Gastrocnemius medialis (tissue), 4 donors: ENCODE data around the gene KRTAP4-8.

Experiments
- POLR2A ChIP-seq, 2 donors: fragments of 450-650 bp; IDR thresholded peaks; one replicate each; pipeline ENCODE4 v1.6.1; 2017; ENCODE audit warnings: antibody characterized with exemption in 2 of 2, mild to moderate bottlenecking in 2 of 2, moderate library complexity in 2 of 2
- TF ChIP-seq, protein P1 (sequence below), 5 experiments: fragments of 450-650 bp in 3 of 5; fragments of 200-600 bp in 2 of 5; sonication (generic) in 2 of 5; IDR thresholded peaks in 4 of 5; conservative IDR thresholded peaks in 1 of 5; 1 replicate in 4 of 5; 2 replicates in 1 of 5; pipeline ENCODE4 v1.5.1; 2016 to 2019; ENCODE audit warnings: antibody characterized with exemption in 5 of 5, mild to moderate bottlenecking in 3 of 5, moderate library complexity in 3 of 5

GRCh38 chr17:41049110-41049509 is 48.8 kb downstream of the KRTAP4-8 start:
- TF ChIP-seq, protein P1, sequence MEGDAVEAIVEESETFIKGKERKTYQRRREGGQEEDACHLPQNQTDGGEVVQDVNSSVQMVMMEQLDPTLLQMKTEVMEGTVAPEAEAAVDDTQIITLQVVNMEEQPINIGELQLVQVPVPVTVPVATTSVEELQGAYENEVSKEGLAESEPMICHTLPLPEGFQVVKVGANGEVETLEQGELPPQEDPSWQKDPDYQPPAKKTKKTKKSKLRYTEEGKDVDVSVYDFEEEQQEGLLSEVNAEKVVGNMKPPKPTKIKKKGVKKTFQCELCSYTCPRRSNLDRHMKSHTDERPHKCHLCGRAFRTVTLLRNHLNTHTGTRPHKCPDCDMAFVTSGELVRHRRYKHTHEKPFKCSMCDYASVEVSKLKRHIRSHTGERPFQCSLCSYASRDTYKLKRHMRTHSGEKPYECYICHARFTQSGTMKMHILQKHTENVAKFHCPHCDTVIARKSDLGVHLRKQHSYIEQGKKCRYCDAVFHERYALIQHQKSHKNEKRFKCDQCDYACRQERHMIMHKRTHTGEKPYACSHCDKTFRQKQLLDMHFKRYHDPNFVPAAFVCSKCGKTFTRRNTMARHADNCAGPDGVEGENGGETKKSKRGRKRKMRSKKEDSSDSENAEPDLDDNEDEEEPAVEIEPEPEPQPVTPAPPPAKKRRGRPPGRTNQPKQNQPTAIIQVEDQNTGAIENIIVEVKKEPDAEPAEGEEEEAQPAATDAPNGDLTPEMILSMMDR (IDR thresholded peaks at IDR 0.05 in 4 of 5, conservative IDR thresholded peaks at IDR 0.05 in 1 of 5) = no peak
- no peak for TF ChIP-seq POLR2A (IDR thresholded peaks at IDR 0.05)
